Stimulated activated CD4-positive, alpha-beta T cell treated with anti-CD3 and anti-CD28 coated beads, TNF-alpha, amount 100 ng/mL, for 48 hours (primary cell): ENCODE measurements around the gene PRKACA.
"Not testable (repeated sequence)": the region's sequence is repeated elsewhere in the genome, so short reads cannot be mapped to it uniquely, and the experiment has no call there.

Experiments used
- DNase-seq, 3 donors: peaks; one replicate each; pipeline ENCODE4 v3.0.0-alpha.2; 2020; ENCODE audit warnings: low read depth in 3 of 3

PRKACA gene

GRCh38 chr19:14070268-14071050 is 47.1 kb downstream of the PRKACA start:
- DNase-seq = no peak

- DNase-seq = no peak
Observed at GRCh38 chr19:14066134-14066533, 51.4 kb downstream of the PRKACA start.

- no peak for DNase-seq
Observed at GRCh38 chr19:14063105-14063504, 54.5 kb downstream of the PRKACA start.

GRCh38 chr19:14062558-14062855 is 55.1 kb downstream of the PRKACA start:
- DNase-seq = no peak

- DNase-seq = no peak
Observed at GRCh38 chr19:14061751-14062557, 55.6 kb downstream of the PRKACA start, which contains the start of gene PALM3. PALM3 (minus strand) TSS chr19:14062076; CDS start chr19:14061980, 96 bp downstream.

- no peak for DNase-seq
Observed at GRCh38 chr19:14061081-14061749, 56.3 kb downstream of the PRKACA start.

GRCh38 chr19:14059652-14060155 is 57.9 kb downstream of the PRKACA start:
- no peak for DNase-seq

GRCh38 chr19:14059093-14059480 is 58.5 kb downstream of the PRKACA start:
- DNase-seq = peak in 1 of 3 donors; percentile 53

GRCh38 chr19:14058182-14059092 is 59.1 kb downstream of the PRKACA start:
- no peak for DNase-seq

- no peak for DNase-seq
Observed at GRCh38 chr19:14056741-14057356, 60.7 kb downstream of the PRKACA start.

GRCh38 chr19:14056069-14056666 is 61.4 kb downstream of the PRKACA start:
- DNase-seq = no peak

- DNase-seq = no peak
Observed at GRCh38 chr19:14055396-14055795, 62.2 kb downstream of the PRKACA start.

GRCh38 chr19:14054721-14055120 is 62.8 kb downstream of the PRKACA start:
- DNase-seq = no peak

- no peak for DNase-seq
Observed at GRCh38 chr19:14054099-14054498, 63.5 kb downstream of the PRKACA start.

GRCh38 chr19:14053500-14053899 is 64.1 kb downstream of the PRKACA start:
- DNase-seq = no peak

- no peak for DNase-seq
Observed at GRCh38 chr19:14053032-14053431, 64.5 kb downstream of the PRKACA start.

GRCh38 chr19:14052470-14052869 is 65.1 kb downstream of the PRKACA start:
- DNase-seq = no peak

GRCh38 chr19:14051980-14052379 is 65.6 kb downstream of the PRKACA start:
- no peak for DNase-seq

- DNase-seq = not testable (repeated sequence)
Observed at GRCh38 chr19:14050961-14051360, 66.6 kb downstream of the PRKACA start.

- DNase-seq = no peak
Observed at GRCh38 chr19:14050512-14050911, 67.0 kb downstream of the PRKACA start.
